HCT116 (cell line): ENCODE measurements around the gene CXCL11. TPM values are rescaled to one million over a fixed set of nuclear protein-coding genes. Genes with fewer than 3 reads are reported as not detected.
"Not testable (repeated sequence)": the region's sequence is repeated elsewhere in the genome, so short reads cannot be mapped to it uniquely, and the experiment has no call there.

ENCODE experiments used
- ATAC-seq: fragments of 200-7000 bp; cut with Tn5 transposase; 2 replicates; pipeline ENCODE4 v1.9.1; 2020; ENCODE audit warnings: mild to moderate bottlenecking, moderate library complexity
- BruUV-seq: library from RNA; stranded (reverse); fragments of 400-500 nt; replicated peaks from 2 replicates; lab custom pipeline; 2021; lab: Mats Ljungman, UMichigan
- CTCF ChIA-PET: fragments of 300-600 bp; sonication (Branson Sonifier 250); formaldehyde crosslinking; loops from one replicate; lab custom pipeline; 2021; ENCODE audit warnings: antibody characterized with exemption; lab: Charles Lee
- POLR2A ChIA-PET: fragments of 300-600, 350-600 bp; sonication (Branson Sonifier 250); formaldehyde crosslinking; loops from one replicate; lab custom pipeline; 2021; ENCODE audit warnings: antibody characterized with exemption; lab: Charles Lee
- RAD21 ChIA-PET, 2 experiments: fragments of 300-600 bp; sonication (Branson Sonifier 250); formaldehyde crosslinking; loops; one replicate each; lab custom pipeline; 2023; ENCODE audit warnings: low total read pairs in 2 of 2; ENCODE audit not compliant: uncharacterized antibody in 2 of 2, unreplicated experiment in 2 of 2, low non-redundant PET in 1 of 2; lab: Charles Lee
- DNase-seq: peaks from one replicate; pipeline ENCODE4 v3.0.0-alpha.2; 2010; ENCODE audit warnings: low read depth, low spot score
- H2AFZ ChIP-seq: fragments of 200-600 bp; shearing (Covaris generic), sonication (generic); 2 replicates; pipeline ENCODE4 v1.6.1; 2017; ENCODE audit warnings: low read depth, mixed run types, mixed read lengths, antibody characterized with exemption, low read length; ENCODE audit not compliant: poor library complexity, severe bottlenecking
- H3K27ac ChIP-seq: 2 replicates; pipeline ENCODE4 v1.5.1; 2012; ENCODE audit warnings: low read depth, low read length
- H3K27me3 ChIP-seq: fragments of 200-600 bp; sonication (generic); 2 replicates; pipeline ENCODE4 v1.6.1; 2016; ENCODE audit warnings: mixed run types, low read length, mixed read lengths; ENCODE audit not compliant: insufficient read depth
- H3K36me3 ChIP-seq, 2 experiments: fragments of 200-500 bp in 1 of 2; fragments of 200-600 bp in 1 of 2; sonication (Bioruptor generic) in 1 of 2; sonication (generic) in 1 of 2; 2 replicates each; pipeline versions ENCODE4 v1.5.1 to v1.6.1; 2014 to 2016; ENCODE audit warnings: low read length in 2 of 2, inconsistent platforms in 1 of 2, mixed read lengths in 1 of 2, mixed run types in 1 of 2; ENCODE audit not compliant: insufficient read depth in 2 of 2, control insufficient read depth in 1 of 2
- H3K4me1 ChIP-seq, 2 experiments: fragments of 200-600 bp in 1 of 2; sonication (generic) in 1 of 2; 2 replicates each; pipeline versions ENCODE4 v1.5.1 to v1.6.1; 2012 to 2017; ENCODE audit warnings: low read length in 2 of 2, inconsistent platforms in 1 of 2, mild to moderate bottlenecking in 1 of 2, mixed read lengths in 1 of 2, mixed run types in 1 of 2, moderate library complexity in 1 of 2; ENCODE audit not compliant: insufficient read depth in 2 of 2, control insufficient read depth in 1 of 2
- H3K4me2 ChIP-seq: fragments of 200-600 bp; sonication (generic); 2 replicates; pipeline ENCODE4 v1.6.1; 2017; ENCODE audit warnings: mixed run types, low read length, mixed read lengths
- H3K4me3 ChIP-seq, 2 experiments: fragments of 200-600 bp in 1 of 2; sonication (generic) in 1 of 2; replicated peaks in 1 of 2; 2 replicates each; pipeline ENCODE4 v1.5.1; 2011 to 2016; ENCODE audit warnings: low read length in 2 of 2, control low read depth in 1 of 2, low read depth in 1 of 2, mild to moderate bottlenecking in 1 of 2, mixed read lengths in 1 of 2, mixed run types in 1 of 2
- H3K79me2 ChIP-seq: fragments of 200-600 bp; sonication (generic); 2 replicates; pipeline ENCODE4 v1.6.1; 2017; ENCODE audit warnings: mild to moderate bottlenecking, mixed run types, low read length, moderate library complexity, mixed read lengths; ENCODE audit not compliant: insufficient read depth
- H3K9ac ChIP-seq: fragments of 200-600 bp; sonication (generic); 2 replicates; pipeline ENCODE4 v1.6.1; 2016; ENCODE audit warnings: low read length, mixed read lengths
- H3K9me2 ChIP-seq: fragments of 200-600 bp; sonication (generic), shearing (Covaris generic); 2 replicates; pipeline ENCODE4 v1.6.1; 2017; ENCODE audit warnings: mixed run types, mild to moderate bottlenecking, moderate library complexity; ENCODE audit not compliant: insufficient read depth
- H3K9me3 ChIP-seq, 2 experiments: fragments of 200-500 bp in 1 of 2; fragments of 200-600 bp in 1 of 2; sonication (Bioruptor generic) in 1 of 2; sonication (generic) in 1 of 2; 2 replicates each; pipeline ENCODE4 v1.6.1; 2014 to 2017; ENCODE audit warnings: low read length in 2 of 2, mixed read lengths in 2 of 2, inconsistent platforms in 1 of 2, low read depth in 1 of 2, mild to moderate bottlenecking in 1 of 2, mixed run types in 1 of 2, moderate library complexity in 1 of 2; ENCODE audit not compliant: control insufficient read depth in 1 of 2, insufficient read depth in 1 of 2
- H4K20me1 ChIP-seq: fragments of 200-600 bp; sonication (generic), shearing (Covaris generic); 2 replicates; pipeline ENCODE4 v1.6.1; 2017; ENCODE audit warnings: mixed run types, mild to moderate bottlenecking, moderate library complexity; ENCODE audit not compliant: insufficient read depth
- CBX3 ChIP-seq: IDR thresholded peaks from 2 replicates; pipeline ENCODE4 v1.6.1; 2012; ENCODE audit warnings: low read depth
- POLR2AphosphoS5 ChIP-seq: IDR thresholded peaks from 2 replicates; pipeline ENCODE4 v1.6.1; 2011; ENCODE audit warnings: mild to moderate bottlenecking, low read depth, low read length, moderate library complexity
- SIN3A ChIP-seq: IDR thresholded peaks from 2 replicates; pipeline ENCODE4 v1.6.1; 2012; ENCODE audit warnings: low read depth
- YY1 ChIP-seq: IDR thresholded peaks from 2 replicates; pipeline ENCODE4 v1.6.1; 2011; ENCODE audit warnings: low read length, low read depth, moderate library complexity, mild to moderate bottlenecking; ENCODE audit not compliant: insufficient replicate concordance; ENCODE audit errors: extremely low read depth
- ZNF274 ChIP-seq: fragments of 200-500 bp; sonication (Bioruptor generic); IDR thresholded peaks from 2 replicates; pipeline ENCODE4 v1.6.1; 2014; ENCODE audit warnings: mild to moderate bottlenecking, low read depth, low read length, inconsistent platforms
- intact Hi-C: fragments of 100-400 bp; cut with micrococcal nuclease; formaldehyde crosslinking; loops from 2 replicates; pipeline ENCODE4 v1.10.0; 2022
- total RNA-seq: library from RNA; stranded (reverse); gene quantifications from one replicate; pipeline ENCODE4 v1.2.1, GENCODE V29; 2021; ENCODE audit not compliant: unreplicated experiment
- TF ChIP-seq, protein P1 (sequence below), 3 experiments: fragments of 200-600 bp in 1 of 3; sonication (generic) in 1 of 3; IDR thresholded peaks in 2 of 3; conservative IDR thresholded peaks in 1 of 3; 2 replicates each; pipeline ENCODE4 v1.5.1; 2012 to 2017; ENCODE audit warnings: low read depth in 2 of 3, low read length in 2 of 3, antibody characterized with exemption in 1 of 3, borderline replicate concordance in 1 of 3, control low read depth in 1 of 3, mild to moderate bottlenecking in 1 of 3, mixed read lengths in 1 of 3, mixed run types in 1 of 3, moderate library complexity in 1 of 3; ENCODE audit not compliant: insufficient read depth in 1 of 3

CXCL11 gene
- total RNA-seq, 1 experiment from 2014 or later = not detected

DNA sequence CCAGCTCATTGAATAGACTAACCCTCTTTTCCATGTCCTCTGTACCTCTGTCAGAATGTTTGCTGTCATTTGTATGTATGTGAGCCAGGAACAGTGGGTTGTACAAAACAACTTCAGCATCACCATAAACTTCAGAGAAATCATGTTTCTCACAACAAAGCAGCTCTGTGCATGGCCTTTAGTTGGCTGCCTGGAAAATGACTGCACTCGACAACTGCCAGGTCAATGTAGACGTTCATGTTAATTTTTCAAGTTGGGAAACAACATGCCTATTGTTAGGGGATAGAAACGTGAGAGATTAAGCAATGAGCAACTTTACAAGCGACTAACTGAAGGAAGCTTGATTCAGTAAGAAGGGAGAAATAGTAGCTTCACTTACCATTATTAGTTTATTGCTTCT, 17.9 kb upstream of the CXCL11 start (continued):
- TF ChIP-seq, protein P1, sequence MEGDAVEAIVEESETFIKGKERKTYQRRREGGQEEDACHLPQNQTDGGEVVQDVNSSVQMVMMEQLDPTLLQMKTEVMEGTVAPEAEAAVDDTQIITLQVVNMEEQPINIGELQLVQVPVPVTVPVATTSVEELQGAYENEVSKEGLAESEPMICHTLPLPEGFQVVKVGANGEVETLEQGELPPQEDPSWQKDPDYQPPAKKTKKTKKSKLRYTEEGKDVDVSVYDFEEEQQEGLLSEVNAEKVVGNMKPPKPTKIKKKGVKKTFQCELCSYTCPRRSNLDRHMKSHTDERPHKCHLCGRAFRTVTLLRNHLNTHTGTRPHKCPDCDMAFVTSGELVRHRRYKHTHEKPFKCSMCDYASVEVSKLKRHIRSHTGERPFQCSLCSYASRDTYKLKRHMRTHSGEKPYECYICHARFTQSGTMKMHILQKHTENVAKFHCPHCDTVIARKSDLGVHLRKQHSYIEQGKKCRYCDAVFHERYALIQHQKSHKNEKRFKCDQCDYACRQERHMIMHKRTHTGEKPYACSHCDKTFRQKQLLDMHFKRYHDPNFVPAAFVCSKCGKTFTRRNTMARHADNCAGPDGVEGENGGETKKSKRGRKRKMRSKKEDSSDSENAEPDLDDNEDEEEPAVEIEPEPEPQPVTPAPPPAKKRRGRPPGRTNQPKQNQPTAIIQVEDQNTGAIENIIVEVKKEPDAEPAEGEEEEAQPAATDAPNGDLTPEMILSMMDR (IDR thresholded peaks at IDR 0.05 in 2 of 3, conservative IDR thresholded peaks at IDR 0.05 in 1 of 3; ENCODE audit: borderline replicate concordance in 1 of 3, insufficient read depth in 1 of 3, low read depth in 2 of 3, low read length in 2 of 3) = no peak
- no peak for TF ChIP-seq POLR2AphosphoS5
- no peak for TF ChIP-seq YY1
- no peak for TF ChIP-seq SIN3A
- no peak for TF ChIP-seq ZNF274
- TF ChIP-seq CBX3 = no peak

DNA sequence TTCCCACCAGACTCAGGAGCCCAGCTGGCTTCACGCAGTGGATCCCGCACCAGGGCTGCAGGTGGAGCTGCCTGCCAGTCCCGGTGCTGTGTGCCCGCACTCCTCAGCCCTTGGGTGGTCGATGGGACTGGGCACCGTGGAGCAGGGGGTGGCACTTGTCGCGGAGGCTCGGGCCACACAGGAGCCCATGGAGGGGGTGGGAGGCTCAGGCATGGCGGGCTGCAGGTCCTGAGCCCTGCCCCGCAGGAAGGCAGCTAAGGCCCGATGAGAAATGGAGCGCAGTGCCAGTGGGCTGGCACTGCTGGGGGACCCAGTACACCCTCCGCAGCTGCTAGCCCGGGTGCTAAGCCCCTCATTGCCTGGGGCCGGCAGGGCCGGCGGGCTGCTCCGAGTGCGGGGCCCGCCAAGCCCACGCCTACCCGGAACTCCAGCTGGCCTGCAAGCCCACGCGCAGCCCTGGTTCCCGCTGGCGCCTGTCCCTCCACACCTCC, 14.7 kb upstream of the CXCL11 start:
- H3K9me3 ChIP-seq, RAD21 ChIA-PET, H3K36me3 ChIP-seq, H2AFZ ChIP-seq, H3K27me3 ChIP-seq, CTCF ChIA-PET, H3K4me1 ChIP-seq, ATAC-seq, H3K9me2 ChIP-seq, H3K27ac ChIP-seq, H3K4me2 ChIP-seq, H4K20me1 ChIP-seq, H3K4me3 ChIP-seq, H3K9ac ChIP-seq, POLR2A ChIA-PET, BruUV-seq, H3K79me2 ChIP-seq, DNase-seq: not testable (repeated sequence)
- intact Hi-C loops = loop anchor here (1.0 kb wide), 1 partner anchor 8 kb away; no protein-coding TSS in a partner anchor

DNA sequence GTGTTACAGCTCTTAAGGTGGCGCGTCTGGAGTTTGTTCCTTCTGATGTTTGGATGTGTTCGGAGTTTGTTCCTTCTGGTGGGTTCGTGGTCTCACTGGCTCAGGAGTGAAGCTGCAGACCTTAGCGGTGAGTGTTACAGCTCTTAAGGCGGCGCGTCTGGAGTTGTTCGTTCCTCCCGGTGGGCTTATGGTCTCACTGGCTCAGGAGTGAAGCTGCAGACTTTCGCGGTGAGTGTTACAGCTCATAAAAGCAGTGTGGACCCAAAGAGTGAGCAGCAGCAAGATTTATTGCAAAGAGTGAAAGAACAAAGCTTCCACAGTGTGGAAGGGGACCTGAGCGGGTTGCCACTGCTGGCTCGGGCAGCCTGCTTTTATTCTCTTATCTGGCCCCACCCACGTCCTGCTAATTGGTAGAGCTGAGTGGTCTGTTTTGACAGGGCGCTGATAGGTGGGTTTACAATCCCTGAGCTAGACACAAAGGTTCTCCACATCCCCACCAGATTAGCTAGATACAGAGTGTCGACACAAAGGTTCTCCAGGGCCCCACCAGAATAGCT, 14.1 kb upstream of the CXCL11 start:
- POLR2A ChIA-PET, H3K4me3 ChIP-seq: not testable (repeated sequence)

DNA sequence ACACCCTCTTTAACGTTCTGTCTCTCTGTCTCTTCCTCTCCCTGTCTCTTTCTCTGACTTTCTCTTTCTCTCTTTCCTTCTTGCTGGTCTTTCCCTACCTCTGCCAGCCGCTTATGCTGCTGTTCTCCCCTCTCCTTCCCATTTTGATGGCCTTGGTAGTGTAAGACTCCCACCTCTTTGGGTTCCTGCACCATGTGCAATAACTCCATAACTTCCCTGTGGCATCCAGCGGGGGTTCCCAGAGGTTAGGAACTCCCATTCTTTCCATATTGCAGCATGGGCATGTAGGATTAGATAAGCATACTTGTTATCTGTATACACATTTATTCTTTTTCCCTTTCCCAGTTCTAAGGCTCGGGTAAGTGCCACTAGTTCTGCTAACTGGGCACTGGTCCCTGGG, 8.8 kb upstream of the CXCL11 start:
- POLR2A ChIA-PET, RAD21 ChIA-PET, H3K9ac ChIP-seq, BruUV-seq, DNase-seq, H3K4me2 ChIP-seq, H3K4me1 ChIP-seq, intact Hi-C loops, H3K9me3 ChIP-seq, H2AFZ ChIP-seq, ATAC-seq, H3K36me3 ChIP-seq, H3K9me2 ChIP-seq, H3K27me3 ChIP-seq, H4K20me1 ChIP-seq, H3K27ac ChIP-seq, H3K4me3 ChIP-seq, CTCF ChIA-PET, H3K79me2 ChIP-seq: not testable (repeated sequence)

More for the DNA sequence above, 14.1 kb upstream of the CXCL11 start:
- H2AFZ ChIP-seq, RAD21 ChIA-PET, H3K4me2 ChIP-seq, DNase-seq, H3K79me2 ChIP-seq, CTCF ChIA-PET, H4K20me1 ChIP-seq, H3K9me2 ChIP-seq, H3K36me3 ChIP-seq, ATAC-seq, H3K9ac ChIP-seq, H3K4me1 ChIP-seq, H3K27me3 ChIP-seq, H3K27ac ChIP-seq, BruUV-seq, H3K9me3 ChIP-seq: not testable (repeated sequence)
- intact Hi-C loops = loop anchor here (1.0 kb wide), 1 partner anchor 8 kb away; no protein-coding TSS in a partner anchor
